ENCODE measurements around the gene ACAA1.

ACAA1 gene

GRCh38 chr3:38119821-38120692 lies 16.9 kb downstream of the ACAA1 start:
- Mint-ChIP-seq H3K4me1 (ENCODE audit: low read depth) (peaks cover 5% of the 10 kb centered on the region), H3K27me3 (no peaks in the 10 kb centered on the region), H3K27ac (no peak overlapping the region), H3K9me3 (ENCODE audit: low read depth) (no peaks in the 10 kb centered on the region), H3K4me3 (no peak overlapping the region), H3K36me3 (peaks cover 5% of the 10 kb centered on the region)

GRCh38 chr3:38119248-38119544 lies 17.7 kb downstream of the ACAA1 start:
- H3K27ac Mint-ChIP-seq, result peak overlapping the region; percentile 50
- no peak overlapping the region for H3K4me3 Mint-ChIP-seq
- H3K36me3 Mint-ChIP-seq, result peaks cover 2% of the 10 kb centered on the region
- no peaks in the 10 kb centered on the region for H3K27me3 Mint-ChIP-seq
- no peaks in the 10 kb centered on the region for H3K9me3 Mint-ChIP-seq (ENCODE audit: low read depth)
- peaks cover 4% of the 10 kb centered on the region for H3K4me1 Mint-ChIP-seq (ENCODE audit: low read depth)

- Mint-ChIP-seq H3K4me3 (no peak overlapping the region), H3K27me3 (no peaks in the 10 kb centered on the region), H3K9me3 (ENCODE audit: low read depth) (no peaks in the 10 kb centered on the region)
Observed at GRCh38 chr3:38118421-38119247, 18.3 kb downstream of the ACAA1 start.

DNA sequence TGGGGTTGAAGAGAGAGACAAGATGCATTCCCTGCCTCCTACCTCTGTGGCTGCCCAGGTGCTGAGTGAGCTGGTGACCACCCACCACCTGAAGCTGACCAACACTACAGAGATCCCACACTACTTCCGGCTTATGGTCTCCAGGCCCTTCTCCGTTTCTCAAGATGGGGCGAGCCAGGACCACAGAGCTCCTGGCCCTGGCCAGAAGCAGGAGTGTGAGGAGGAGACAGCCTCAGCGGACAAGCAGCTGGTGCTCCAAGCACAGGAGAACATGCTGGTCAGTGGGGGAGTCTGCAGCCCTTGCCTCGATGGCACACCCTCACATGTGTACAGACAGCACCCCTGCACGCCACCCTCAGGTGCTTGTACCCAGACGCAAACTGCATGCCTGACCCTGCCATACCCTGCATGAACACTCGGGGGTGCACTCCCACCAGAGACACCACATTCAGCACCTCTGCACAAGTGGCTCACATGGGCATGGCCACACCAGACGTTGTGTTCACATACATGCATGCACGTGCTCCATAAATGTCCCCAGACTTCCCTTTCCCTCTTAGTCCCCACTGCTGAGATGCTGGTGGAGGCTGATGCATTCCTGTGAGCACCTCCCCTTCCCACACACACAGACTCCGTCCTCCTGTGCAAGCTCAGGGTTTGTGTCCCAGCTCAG lies 19.0 kb downstream of the ACAA1 start:
- H3K27ac Mint-ChIP-seq, result no peak overlapping the region
- no peaks in the 10 kb centered on the region for H3K9me3 Mint-ChIP-seq (ENCODE audit: low read depth)
- H3K4me3 Mint-ChIP-seq, result no peak overlapping the region
- no peaks in the 10 kb centered on the region for H3K36me3 Mint-ChIP-seq
- peaks cover 4% of the 10 kb centered on the region for H3K4me1 Mint-ChIP-seq (ENCODE audit: low read depth)
- H3K27me3 Mint-ChIP-seq, result no peaks in the 10 kb centered on the region

More at GRCh38 chr3:38118421-38119247, 18.3 kb downstream of the ACAA1 start:
- H3K4me1 Mint-ChIP-seq (ENCODE audit: low read depth), result peaks cover 4% of the 10 kb centered on the region
- H3K27ac Mint-ChIP-seq, result peak overlapping the region; percentile 50
- H3K36me3 Mint-ChIP-seq, result peaks cover 2% of the 10 kb centered on the region

- no peaks in the 10 kb centered on the region for H3K36me3 Mint-ChIP-seq
- H3K27ac Mint-ChIP-seq, result no peak overlapping the region
- H3K4me3 Mint-ChIP-seq, result no peak overlapping the region
- peaks cover 4% of the 10 kb centered on the region for H3K4me1 Mint-ChIP-seq (ENCODE audit: low read depth)
- no peaks in the 10 kb centered on the region for H3K9me3 Mint-ChIP-seq (ENCODE audit: low read depth)
- H3K27me3 Mint-ChIP-seq, result no peaks in the 10 kb centered on the region
Observed at GRCh38 chr3:38117163-38117716, 19.7 kb downstream of the ACAA1 start.

DNA sequence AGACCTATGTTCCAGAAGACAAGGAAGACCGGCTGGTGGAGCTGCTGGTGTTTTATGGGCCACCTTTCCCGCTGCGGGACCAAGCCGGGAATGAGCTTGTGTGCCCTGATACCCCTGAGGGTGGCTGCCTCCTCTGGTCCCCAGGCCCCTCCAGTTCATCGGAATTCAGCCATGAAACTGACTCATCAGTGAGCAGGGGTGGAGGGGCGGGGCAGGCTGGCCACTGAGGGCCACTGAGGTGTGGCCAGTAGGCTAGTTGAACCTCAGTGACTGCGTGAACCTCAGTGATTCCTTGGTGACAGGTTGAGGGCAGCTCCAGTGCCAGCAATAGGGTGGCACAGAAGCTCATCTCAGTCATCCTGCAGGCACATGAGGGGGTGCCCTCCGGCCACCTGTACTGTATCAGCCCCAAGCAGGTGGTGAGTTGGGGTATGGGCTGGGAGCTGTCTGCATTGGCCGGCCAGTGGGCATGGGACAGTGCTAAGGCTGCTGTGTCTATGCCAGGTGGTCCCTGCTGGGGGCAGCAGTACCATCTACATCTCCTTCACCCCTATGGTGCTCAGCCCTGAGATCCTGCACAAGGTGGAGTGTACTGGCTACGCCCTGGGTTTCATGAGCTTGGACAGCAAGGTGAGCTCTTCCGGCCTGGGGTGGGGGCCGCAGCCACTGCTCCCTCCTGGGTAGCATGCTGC lies 20.3 kb downstream of the ACAA1 start:
- H3K27me3 Mint-ChIP-seq, result no peaks in the 10 kb centered on the region
- H3K36me3 Mint-ChIP-seq, result no peaks in the 10 kb centered on the region
- no peak overlapping the region for H3K27ac Mint-ChIP-seq
- H3K4me3 Mint-ChIP-seq, result no peak overlapping the region
- H3K4me1 Mint-ChIP-seq (ENCODE audit: low read depth), result peaks cover 4% of the 10 kb centered on the region
- no peaks in the 10 kb centered on the region for H3K9me3 Mint-ChIP-seq (ENCODE audit: low read depth)

GRCh38 chr3:38115645-38116427 lies 21.1 kb downstream of the ACAA1 start:
- peaks cover 4% of the 10 kb centered on the region for H3K4me1 Mint-ChIP-seq (ENCODE audit: low read depth)
- H3K27me3 Mint-ChIP-seq, result no peaks in the 10 kb centered on the region
- H3K27ac Mint-ChIP-seq, result no peak overlapping the region
- no peaks in the 10 kb centered on the region for H3K36me3 Mint-ChIP-seq
- no peak overlapping the region for H3K4me3 Mint-ChIP-seq
- no peaks in the 10 kb centered on the region for H3K9me3 Mint-ChIP-seq (ENCODE audit: low read depth)

GRCh38 chr3:38114875-38115644 lies 21.9 kb downstream of the ACAA1 start:
- Mint-ChIP-seq H3K36me3 (no peaks in the 10 kb centered on the region), H3K27ac (no peak overlapping the region), H3K27me3 (no peaks in the 10 kb centered on the region), H3K4me1 (ENCODE audit: low read depth) (peaks cover 4% of the 10 kb centered on the region), H3K4me3 (no peak overlapping the region), H3K9me3 (ENCODE audit: low read depth) (no peaks in the 10 kb centered on the region)

- H3K9me3 Mint-ChIP-seq (ENCODE audit: low read depth), result no peaks in the 10 kb centered on the region
- H3K27me3 Mint-ChIP-seq, result no peaks in the 10 kb centered on the region
- H3K4me1 Mint-ChIP-seq (ENCODE audit: low read depth), result peaks cover 4% of the 10 kb centered on the region
- H3K4me3 Mint-ChIP-seq, result no peak overlapping the region
- no peaks in the 10 kb centered on the region for H3K36me3 Mint-ChIP-seq
- H3K27ac Mint-ChIP-seq, result no peak overlapping the region
Observed at GRCh38 chr3:38114052-38114874, 22.7 kb downstream of the ACAA1 start.

- H3K27ac Mint-ChIP-seq, result no peak overlapping the region
- H3K27me3 Mint-ChIP-seq, result no peaks in the 10 kb centered on the region
- H3K9me3 Mint-ChIP-seq (ENCODE audit: low read depth), result no peaks in the 10 kb centered on the region
- H3K4me3 Mint-ChIP-seq, result no peak overlapping the region
- H3K36me3 Mint-ChIP-seq, result no peaks in the 10 kb centered on the region
- peaks cover 2% of the 10 kb centered on the region for H3K4me1 Mint-ChIP-seq (ENCODE audit: low read depth)
Observed at GRCh38 chr3:38112378-38112761, 24.6 kb downstream of the ACAA1 start.

DNA sequence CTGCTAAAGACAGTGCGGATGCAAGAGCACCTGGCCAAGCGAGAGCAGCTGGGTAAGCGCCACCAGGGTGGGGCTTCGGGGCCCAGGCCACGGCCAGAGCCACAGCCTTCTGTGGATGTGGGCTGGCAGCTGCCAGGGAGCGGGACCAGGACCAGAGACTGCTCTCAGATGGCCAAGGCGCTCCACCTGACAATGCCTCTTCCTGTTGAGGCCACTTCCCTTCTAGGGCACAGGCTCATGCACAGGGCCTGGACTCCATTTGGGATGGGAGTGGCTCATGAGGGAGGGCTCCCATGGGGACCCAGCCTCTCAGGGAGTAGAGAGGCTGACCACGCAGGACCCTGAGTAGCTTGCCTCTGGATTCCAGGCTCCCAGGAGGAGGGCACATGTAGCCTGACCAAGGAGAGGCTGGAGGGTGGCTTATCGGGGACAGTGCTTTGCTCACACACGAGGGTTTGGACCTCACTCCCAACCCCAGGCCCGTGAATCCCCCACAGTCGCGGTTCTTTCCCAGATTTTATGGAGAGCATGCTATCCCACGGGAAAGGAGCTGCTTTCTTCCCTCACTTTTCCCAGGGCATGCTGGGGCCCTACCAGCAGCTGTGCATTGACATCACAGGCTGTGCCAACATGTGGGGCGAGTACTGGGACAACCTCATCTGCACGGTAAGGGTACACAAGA lies 25.1 kb downstream of the ACAA1 start:
- H3K27me3 Mint-ChIP-seq, result no peaks in the 10 kb centered on the region
- H3K4me3 Mint-ChIP-seq, result no peak overlapping the region
- no peaks in the 10 kb centered on the region for H3K9me3 Mint-ChIP-seq (ENCODE audit: low read depth)
- H3K27ac Mint-ChIP-seq, result no peak overlapping the region
- peaks cover 2% of the 10 kb centered on the region for H3K4me1 Mint-ChIP-seq (ENCODE audit: low read depth)
- peaks cover under 1% of the 10 kb centered on the region for H3K36me3 Mint-ChIP-seq

DNA sequence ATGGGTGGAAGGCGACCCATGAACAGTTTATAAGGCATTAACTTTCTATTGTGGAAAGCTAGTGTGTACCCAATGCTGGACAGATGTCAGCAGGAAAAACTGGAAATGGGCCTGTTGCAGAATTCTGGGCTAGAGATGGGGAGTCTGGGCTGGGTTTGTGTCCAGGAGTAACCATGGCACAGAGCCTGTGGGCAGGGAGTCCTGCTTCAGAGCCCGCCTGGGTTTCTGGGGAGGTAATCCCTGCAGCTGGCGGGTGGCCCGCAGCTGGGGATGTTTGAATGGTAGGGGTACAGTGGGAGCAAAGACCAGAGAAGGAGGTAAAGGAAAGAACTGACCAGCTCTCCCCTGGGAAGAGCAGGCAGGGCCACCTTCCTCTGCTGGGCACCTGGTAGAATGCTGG lies 25.7 kb downstream of the ACAA1 start:
- H3K36me3 Mint-ChIP-seq, result peaks cover 3% of the 10 kb centered on the region
- peaks cover 2% of the 10 kb centered on the region for H3K4me1 Mint-ChIP-seq (ENCODE audit: low read depth)
- no peak overlapping the region for H3K27ac Mint-ChIP-seq
- no peaks in the 10 kb centered on the region for H3K9me3 Mint-ChIP-seq (ENCODE audit: low read depth)
- no peak overlapping the region for H3K4me3 Mint-ChIP-seq
- no peaks in the 10 kb centered on the region for H3K27me3 Mint-ChIP-seq
